Measurements from ENCODE around the gene RFT1. TPM values are rescaled to one million over a fixed set of nuclear protein-coding genes. Genes with fewer than 3 reads are reported as not detected.

The RFT1 gene
- total RNA-seq, 1 donor from 2014 or later = 6.1 TPM

GRCh38 chr3:53042651-53043050, 87.6 kb downstream of the RFT1 start:
- FAIRE-seq = no peak
- no peak for DNase-seq (ENCODE audit: low spot score in 2 of 2)

GRCh38 chr3:53040351-53040820, 89.8 kb downstream of the RFT1 start:
- DNase-seq (ENCODE audit: low spot score in 2 of 2) (no peak), FAIRE-seq (no peak)

DNA sequence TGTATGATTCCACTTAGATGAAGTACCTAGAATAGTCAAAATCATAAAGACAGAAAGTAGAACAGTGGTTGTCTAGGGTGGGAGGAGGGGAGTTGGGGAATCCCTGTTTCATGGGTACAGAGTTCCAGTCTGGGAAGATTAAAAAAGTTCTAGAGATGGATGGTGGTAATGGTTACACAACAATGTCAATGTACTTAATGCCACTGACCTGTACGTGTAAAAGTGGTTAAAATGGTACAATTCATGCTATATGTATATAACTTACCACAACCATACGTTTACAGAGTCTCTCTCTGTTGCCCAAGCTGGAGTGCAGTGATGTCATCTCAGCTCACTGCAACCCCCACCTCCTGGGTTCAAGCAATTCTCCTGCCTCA, 90.9 kb downstream of the RFT1 start:
- FAIRE-seq = no peak
- no peak for DNase-seq (ENCODE audit: low spot score in 2 of 2)

DNA sequence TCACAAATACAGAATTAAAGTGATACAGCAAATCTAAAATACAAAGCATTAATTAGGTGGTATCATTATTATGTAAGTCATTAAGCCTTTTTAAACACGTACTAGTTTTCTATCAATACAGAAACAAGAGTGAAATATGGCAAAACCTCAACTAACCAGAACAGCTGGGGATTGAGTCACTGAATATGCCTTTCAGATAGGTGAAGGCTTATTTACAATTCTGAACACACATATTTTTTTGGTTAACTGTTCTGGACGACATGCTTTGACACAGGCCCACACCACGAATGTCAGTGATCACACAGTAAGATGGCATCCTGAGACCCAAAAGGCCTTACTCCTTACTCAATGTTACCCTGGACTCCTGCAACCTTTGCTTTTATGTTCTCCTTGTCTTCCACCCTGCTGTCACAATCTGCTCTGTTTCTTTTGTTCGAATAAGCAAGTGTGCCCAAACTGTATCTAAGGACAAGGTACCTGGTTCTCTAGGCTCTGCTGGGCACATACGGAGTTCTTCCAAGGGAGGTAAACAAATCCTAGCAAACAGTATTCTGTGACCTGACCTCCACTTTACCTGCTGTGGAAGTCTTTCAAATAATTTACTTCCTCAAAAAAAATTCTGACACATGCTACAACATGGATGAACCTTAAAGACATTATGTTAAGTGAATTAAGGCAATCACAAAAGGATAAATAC, 91.4 kb downstream of the RFT1 start:
- no peak for FAIRE-seq
- DNase-seq (ENCODE audit: low spot score in 2 of 2) = no peak

Other genes with a start within 250 kb of the RFT1 start
- 12.6 TPM for gene STIMATE, start 232.9 kb downstream of the RFT1 start, total RNA-seq
- 22.8 TPM for gene SFMBT1, start 84.4 kb downstream of the RFT1 start, total RNA-seq
- 0.82 TPM for gene PRKCD, start 30.8 kb upstream of the RFT1 start, total RNA-seq
- 122 TPM for gene TKT, start 125.6 kb upstream of the RFT1 start, total RNA-seq
- gene DCP1A, start 217.1 kb upstream of the RFT1 start, total RNA-seq = 9.4 TPM

Data from frontal cortex (tissue), 4 donors.